Upper lobe of left lung (tissue), 4 donors: ENCODE measurements around the gene ITPRIP.

Experiments used
- CTCF ChIP-seq, 6 experiments: fragments of 450-650 bp in 4 of 6; fragments of 200-600 bp in 2 of 6; sonication (generic) in 2 of 6; IDR thresholded peaks; one replicate each; pipeline ENCODE4 v1.5.1; 2016 to 2019; ENCODE audit warnings: antibody characterized with exemption in 6 of 6
- POLR2A ChIP-seq, 4 donors: fragments of 450-650 bp; IDR thresholded peaks; one replicate each; pipeline ENCODE4 v1.5.1; 2016 to 2017; ENCODE audit warnings: antibody characterized with exemption in 4 of 4, mild to moderate bottlenecking in 2 of 4
- POLR2AphosphoS5 ChIP-seq, 2 donors: sonication (generic); formaldehyde crosslinking; IDR thresholded peaks; one replicate each; pipeline ENCODE4 v1.5.1; 2017; ENCODE audit warnings: antibody characterized with exemption in 2 of 2

- no peak for TF ChIP-seq CTCF (IDR thresholded peaks at IDR 0.05)
- no peak for TF ChIP-seq POLR2A (IDR thresholded peaks at IDR 0.05)
- TF ChIP-seq POLR2AphosphoS5 (IDR thresholded peaks at IDR 0.05): no peak
These were observed 17.0 kb downstream of the ITPRIP start for GRCh38 chr10:104321226-104321625.
